Measurements from ENCODE around the gene CLDN20. TPM values are rescaled to one million over a fixed set of nuclear protein-coding genes. Genes with fewer than 3 reads are reported as not detected.

CLDN20 gene
- polyA plus RNA-seq, 2 donors: not detected

- Histone ChIP-seq H3K4me1 (ENCODE audit: control insufficient read depth in 2 of 2, insufficient read depth in 2 of 2, low read length in 1 of 2) (peaks cover 0 to 3% of the 10 kb centered on the region in 2 donors), H3K4me3 (ENCODE audit: low read depth in 1 of 2, low read length in 2 of 2) (no peak overlapping the region), H3K27me3 (ENCODE audit: control insufficient read depth in 1 of 2, insufficient read depth in 2 of 2, low read length in 2 of 2) (no peaks in the 10 kb centered on the region), H3K27ac (ENCODE audit: low read depth in 2 of 2, low read length in 1 of 2) (no peak overlapping the region), H3K9me3 (ENCODE audit: control insufficient read depth in 2 of 2, insufficient read depth in 1 of 2, low read depth in 1 of 2, low read length in 1 of 2) (peaks cover 2 to 3% of the 10 kb centered on the region in 2 donors), H3K36me3 (ENCODE audit: control insufficient read depth in 2 of 2, insufficient read depth in 2 of 2, low read length in 1 of 2) (no peaks in the 10 kb centered on the region)
- 92 to 93% methylated on average over 19 of the region's 19 CpGs for WGBS, 2 donors
Measured at GRCh38 chr6:155240905-155241600, 22.8 kb upstream of the CLDN20 start.

- H3K4me3 ChIP-seq (ENCODE audit: low read depth in 1 of 2, low read length in 2 of 2): no peak overlapping the region
- WGBS, 2 donors: 75 to 82% methylated on average over 8 of the region's 8 CpGs
- H3K36me3 ChIP-seq (ENCODE audit: control insufficient read depth in 2 of 2, insufficient read depth in 2 of 2, low read length in 1 of 2): no peaks in the 10 kb centered on the region
- H3K27me3 ChIP-seq (ENCODE audit: control insufficient read depth in 1 of 2, insufficient read depth in 2 of 2, low read length in 2 of 2): no peaks in the 10 kb centered on the region
- peaks cover 0 to 3% of the 10 kb centered on the region in 2 donors for H3K4me1 ChIP-seq (ENCODE audit: control insufficient read depth in 2 of 2, insufficient read depth in 2 of 2, low read length in 1 of 2)
- H3K9me3 ChIP-seq (ENCODE audit: control insufficient read depth in 2 of 2, insufficient read depth in 1 of 2, low read depth in 1 of 2, low read length in 1 of 2): peaks cover 2 to 3% of the 10 kb centered on the region in 2 donors
- no peak overlapping the region for H3K27ac ChIP-seq (ENCODE audit: low read depth in 2 of 2, low read length in 1 of 2)
Measured at GRCh38 chr6:155241966-155242365, 21.8 kb upstream of the CLDN20 start.

GRCh38 chr6:155244434-155244833 is 19.4 kb upstream of the CLDN20 start:
- Histone ChIP-seq H3K4me1 (ENCODE audit: control insufficient read depth in 2 of 2, insufficient read depth in 2 of 2, low read length in 1 of 2) (peaks cover 0 to 3% of the 10 kb centered on the region in 2 donors), H3K27ac (ENCODE audit: low read depth in 2 of 2, low read length in 1 of 2) (no peak overlapping the region), H3K27me3 (ENCODE audit: control insufficient read depth in 1 of 2, insufficient read depth in 2 of 2, low read length in 2 of 2) (no peaks in the 10 kb centered on the region), H3K4me3 (ENCODE audit: low read depth in 1 of 2, low read length in 2 of 2) (no peak overlapping the region), H3K36me3 (ENCODE audit: control insufficient read depth in 2 of 2, insufficient read depth in 2 of 2, low read length in 1 of 2) (no peaks in the 10 kb centered on the region), H3K9me3 (ENCODE audit: control insufficient read depth in 2 of 2, insufficient read depth in 1 of 2, low read depth in 1 of 2, low read length in 1 of 2) (no peaks in the 10 kb centered on the region)
- 73 to 86% methylated on average over 4 of the region's 4 CpGs for WGBS, 2 donors

GRCh38 chr6:155245193-155245592 is 18.6 kb upstream of the CLDN20 start:
- 89 to 90% methylated on average over 7 of the region's 7 CpGs for WGBS, 2 donors
- H3K4me1 ChIP-seq (ENCODE audit: control insufficient read depth in 2 of 2, insufficient read depth in 2 of 2, low read length in 1 of 2): no peaks in the 10 kb centered on the region
- no peak overlapping the region for H3K27ac ChIP-seq (ENCODE audit: low read depth in 2 of 2, low read length in 1 of 2)
- no peaks in the 10 kb centered on the region for H3K36me3 ChIP-seq (ENCODE audit: control insufficient read depth in 2 of 2, insufficient read depth in 2 of 2, low read length in 1 of 2)
- H3K4me3 ChIP-seq (ENCODE audit: low read depth in 1 of 2, low read length in 2 of 2): no peak overlapping the region
- no peaks in the 10 kb centered on the region for H3K27me3 ChIP-seq (ENCODE audit: control insufficient read depth in 1 of 2, insufficient read depth in 2 of 2, low read length in 2 of 2)
- H3K9me3 ChIP-seq (ENCODE audit: control insufficient read depth in 2 of 2, insufficient read depth in 1 of 2, low read depth in 1 of 2, low read length in 1 of 2): no peaks in the 10 kb centered on the region

GRCh38 chr6:155245831-155246230 is 18.0 kb upstream of the CLDN20 start:
- Histone ChIP-seq H3K9me3 (ENCODE audit: control insufficient read depth in 2 of 2, insufficient read depth in 1 of 2, low read depth in 1 of 2, low read length in 1 of 2) (no peaks in the 10 kb centered on the region), H3K4me1 (ENCODE audit: control insufficient read depth in 2 of 2, insufficient read depth in 2 of 2, low read length in 1 of 2) (no peaks in the 10 kb centered on the region), H3K27ac (ENCODE audit: low read depth in 2 of 2, low read length in 1 of 2) (no peak overlapping the region), H3K4me3 (ENCODE audit: low read depth in 1 of 2, low read length in 2 of 2) (no peak overlapping the region), H3K27me3 (ENCODE audit: control insufficient read depth in 1 of 2, insufficient read depth in 2 of 2, low read length in 2 of 2) (no peaks in the 10 kb centered on the region), H3K36me3 (ENCODE audit: control insufficient read depth in 2 of 2, insufficient read depth in 2 of 2, low read length in 1 of 2) (no peaks in the 10 kb centered on the region)
- 82 to 87% methylated on average over 3 of the region's 3 CpGs for WGBS, 2 donors

- Histone ChIP-seq H3K4me3 (ENCODE audit: low read depth in 1 of 2, low read length in 2 of 2) (no peak overlapping the region), H3K36me3 (ENCODE audit: control insufficient read depth in 2 of 2, insufficient read depth in 2 of 2, low read length in 1 of 2) (no peaks in the 10 kb centered on the region), H3K27ac (ENCODE audit: low read depth in 2 of 2, low read length in 1 of 2) (no peak overlapping the region), H3K27me3 (ENCODE audit: control insufficient read depth in 1 of 2, insufficient read depth in 2 of 2, low read length in 2 of 2) (no peaks in the 10 kb centered on the region), H3K9me3 (ENCODE audit: control insufficient read depth in 2 of 2, insufficient read depth in 1 of 2, low read depth in 1 of 2, low read length in 1 of 2) (no peaks in the 10 kb centered on the region), H3K4me1 (ENCODE audit: control insufficient read depth in 2 of 2, insufficient read depth in 2 of 2, low read length in 1 of 2) (no peaks in the 10 kb centered on the region)
- 94 to 95% methylated on average over 2 of the region's 2 CpGs for WGBS, 2 donors
Measured at GRCh38 chr6:155246825-155247224, 17.0 kb upstream of the CLDN20 start.

GRCh38 chr6:155247618-155248007 is 16.2 kb upstream of the CLDN20 start:
- Histone ChIP-seq H3K36me3 (ENCODE audit: control insufficient read depth in 2 of 2, insufficient read depth in 2 of 2, low read length in 1 of 2) (no peaks in the 10 kb centered on the region), H3K9me3 (ENCODE audit: control insufficient read depth in 2 of 2, insufficient read depth in 1 of 2, low read depth in 1 of 2, low read length in 1 of 2) (no peaks in the 10 kb centered on the region), H3K4me3 (ENCODE audit: low read depth in 1 of 2, low read length in 2 of 2) (no peak overlapping the region), H3K27ac (ENCODE audit: low read depth in 2 of 2, low read length in 1 of 2) (peak overlapping the region; percentile 42 to 47), H3K27me3 (ENCODE audit: control insufficient read depth in 1 of 2, insufficient read depth in 2 of 2, low read length in 2 of 2) (no peaks in the 10 kb centered on the region), H3K4me1 (ENCODE audit: control insufficient read depth in 2 of 2, insufficient read depth in 2 of 2, low read length in 1 of 2) (no peaks in the 10 kb centered on the region)
- 66 to 77% methylated on average over 5 of the region's 5 CpGs for WGBS, 2 donors

GRCh38 chr6:155248008-155249001 is 15.5 kb upstream of the CLDN20 start:
- Histone ChIP-seq H3K4me1 (ENCODE audit: control insufficient read depth in 2 of 2, insufficient read depth in 2 of 2, low read length in 1 of 2) (no peaks in the 10 kb centered on the region), H3K9me3 (ENCODE audit: control insufficient read depth in 2 of 2, insufficient read depth in 1 of 2, low read depth in 1 of 2, low read length in 1 of 2) (no peaks in the 10 kb centered on the region), H3K4me3 (ENCODE audit: low read depth in 1 of 2, low read length in 2 of 2) (peak overlapping the region in 1 of 2 donors; percentile 27), H3K36me3 (ENCODE audit: control insufficient read depth in 2 of 2, insufficient read depth in 2 of 2, low read length in 1 of 2) (no peaks in the 10 kb centered on the region), H3K27ac (ENCODE audit: low read depth in 2 of 2, low read length in 1 of 2) (peak overlapping the region; percentile 47 to 81), H3K27me3 (ENCODE audit: control insufficient read depth in 1 of 2, insufficient read depth in 2 of 2, low read length in 2 of 2) (no peaks in the 10 kb centered on the region)
- 67 to 69% methylated on average over 30 of the region's 30 CpGs for WGBS, 2 donors

GRCh38 chr6:155250701-155251381 is 13.0 kb upstream of the CLDN20 start:
- no peaks in the 10 kb centered on the region for H3K4me1 ChIP-seq (ENCODE audit: control insufficient read depth in 2 of 2, insufficient read depth in 2 of 2, low read length in 1 of 2)
- no peaks in the 10 kb centered on the region for H3K27me3 ChIP-seq (ENCODE audit: control insufficient read depth in 1 of 2, insufficient read depth in 2 of 2, low read length in 2 of 2)
- no peak overlapping the region for H3K27ac ChIP-seq (ENCODE audit: low read depth in 2 of 2, low read length in 1 of 2)
- no peak overlapping the region for H3K4me3 ChIP-seq (ENCODE audit: low read depth in 1 of 2, low read length in 2 of 2)
- H3K9me3 ChIP-seq (ENCODE audit: control insufficient read depth in 2 of 2, insufficient read depth in 1 of 2, low read depth in 1 of 2, low read length in 1 of 2): no peaks in the 10 kb centered on the region
- WGBS, 2 donors: 92 to 95% methylated on average over 10 of the region's 10 CpGs
- H3K36me3 ChIP-seq (ENCODE audit: control insufficient read depth in 2 of 2, insufficient read depth in 2 of 2, low read length in 1 of 2): no peaks in the 10 kb centered on the region

Measured in esophagus (tissue), 2 donors.